Neural cell (in vitro differentiated cells): ENCODE results near the gene BCL3.

Experiments used
- CTCF ChIP-seq: fragments of 450-650 bp; IDR thresholded peaks from 2 replicates; pipeline ENCODE4 v1.5.1; 2014; ENCODE audit warnings: antibody characterized with exemption, mild to moderate bottlenecking, moderate library complexity; ENCODE audit not compliant: poor library complexity, severe bottlenecking
- EP300 ChIP-seq: fragments of 450-650 bp; conservative IDR thresholded peaks from 2 replicates; pipeline ENCODE4 v1.6.1; 2014; ENCODE audit warnings: antibody characterized with exemption, mild to moderate bottlenecking, moderate library complexity; ENCODE audit not compliant: poor library complexity, severe bottlenecking
- EZH2 ChIP-seq: fragments of 200-600, 300-800 bp; shearing (Covaris generic), sonication (generic); IDR thresholded peaks from 2 replicates; pipeline ENCODE4 v1.6.1; 2014; ENCODE audit warnings: antibody characterized with exemption, low read length, borderline replicate concordance, mild to moderate bottlenecking; ENCODE audit not compliant: insufficient read depth, poor library complexity, severe bottlenecking
- MXI1 ChIP-seq: fragments of 450-650 bp; conservative IDR thresholded peaks from 2 replicates; pipeline ENCODE4 v1.6.1; 2014; ENCODE audit warnings: antibody characterized with exemption, mild to moderate bottlenecking; ENCODE audit not compliant: poor library complexity, severe bottlenecking
- POLR2AphosphoS5 ChIP-seq: IDR thresholded peaks from 2 replicates; pipeline ENCODE4 v1.6.1; 2012
- RAD21 ChIP-seq: fragments of 450-650 bp; conservative IDR thresholded peaks from 2 replicates; pipeline ENCODE4 v1.6.1; 2014; ENCODE audit warnings: antibody characterized with exemption, mild to moderate bottlenecking, moderate library complexity
- REST ChIP-seq: IDR thresholded peaks from 2 replicates; pipeline ENCODE4 v1.6.1; 2012; ENCODE audit warnings: borderline replicate concordance
- SMC3 ChIP-seq: fragments of 450-650 bp; conservative IDR thresholded peaks from 2 replicates; pipeline ENCODE4 v1.6.1; 2014; ENCODE audit warnings: antibody characterized with exemption, mild to moderate bottlenecking, moderate library complexity; ENCODE audit not compliant: poor library complexity
- TAF1 ChIP-seq: IDR thresholded peaks from 2 replicates; pipeline ENCODE4 v1.6.1; 2012; ENCODE audit warnings: low read depth

GRCh38 chr19:44737238-44738071 lies 11.1 kb upstream of the BCL3 start:
- TF ChIP-seq CTCF = no peak
- no peak for TF ChIP-seq REST
- no peak for TF ChIP-seq POLR2AphosphoS5
- no peak for TF ChIP-seq EP300
- TF ChIP-seq TAF1 = no peak
- no peak for TF ChIP-seq EZH2
- no peak for TF ChIP-seq SMC3
- TF ChIP-seq RAD21 = no peak
- TF ChIP-seq MXI1 = no peak
